NCI-H524 (cell line): ENCODE data around the gene IGFL2.
"Not testable (repeated sequence)": the region's sequence is repeated elsewhere in the genome, so short reads cannot be mapped to it uniquely, and the experiment has no call there.

Source experiments
- DNase-seq, 2 experiments: peaks; one replicate each; lab custom pipeline; 2025; lab: John Stamatoyannopoulos, UW

The IGFL2 gene

GRCh38 chr19:46147791-46148288 is at the start of gene IGFL2:
Gene IGFL2 (plus strand): TSS chr19:46148238. CDS start chr19:46148279, 41 bp downstream.
- DNase-seq, result no peak

- DNase-seq, result no peak
These were observed 47.7 kb upstream of the IGFL2 start for GRCh38 chr19:46100344-46100743.

- no peak for DNase-seq
These were observed 46.7 kb upstream of the IGFL2 start for GRCh38 chr19:46101293-46101692.

- not testable (repeated sequence) for DNase-seq
These were observed 45.7 kb upstream of the IGFL2 start for GRCh38 chr19:46102333-46102732.

- no peak for DNase-seq
These were observed 40.7 kb upstream of the IGFL2 start for GRCh38 chr19:46107371-46107770.

- DNase-seq, result no peak
These were observed 38.2 kb upstream of the IGFL2 start for GRCh38 chr19:46109876-46110275.

- no peak for DNase-seq
These were observed 36.7 kb upstream of the IGFL2 start for GRCh38 chr19:46111376-46111775.

- no peak for DNase-seq
These were observed 35.5 kb upstream of the IGFL2 start for GRCh38 chr19:46112527-46112926.

- no peak for DNase-seq
These were observed 34.3 kb upstream of the IGFL2 start for GRCh38 chr19:46113726-46114125.

- no peak for DNase-seq
These were observed 32.5 kb upstream of the IGFL2 start for GRCh38 chr19:46115396-46116106.

GRCh38 chr19:46116121-46116520 is 31.9 kb upstream of the IGFL2 start:
- DNase-seq, result no peak

- DNase-seq, result no peak
These were observed 29.9 kb upstream of the IGFL2 start for GRCh38 chr19:46118136-46118535.

GRCh38 chr19:46124638-46125115 is 23.4 kb upstream of the IGFL2 start, which contains the start of gene IGFL3:
Gene IGFL3 (minus strand): TSS chr19:46124688. CDS start chr19:46124649, 39 bp downstream.
- no peak for DNase-seq

GRCh38 chr19:46125447-46125846 is 22.6 kb upstream of the IGFL2 start:
- DNase-seq, result no peak

GRCh38 chr19:46126086-46126580 is 21.9 kb upstream of the IGFL2 start:
- DNase-seq, result no peak

GRCh38 chr19:46131485-46132143 is 16.4 kb upstream of the IGFL2 start:
- no peak for DNase-seq

- DNase-seq, result no peak
These were observed 15.4 kb upstream of the IGFL2 start for GRCh38 chr19:46132508-46133100.

GRCh38 chr19:46133101-46133627 is 14.9 kb upstream of the IGFL2 start:
- DNase-seq, result no peak

GRCh38 chr19:46133777-46134241 is 14.2 kb upstream of the IGFL2 start:
- no peak for DNase-seq

- no peak for DNase-seq
These were observed 13.5 kb upstream of the IGFL2 start for GRCh38 chr19:46134527-46134926.

- DNase-seq, result no peak
These were observed 10.0 kb upstream of the IGFL2 start for GRCh38 chr19:46137915-46138473.

- no peak for DNase-seq
These were observed 6.6 kb upstream of the IGFL2 start for GRCh38 chr19:46141421-46141820.
